ENCODE results near the gene HIPK1.
"Not testable (repeated sequence)": the region's sequence is repeated elsewhere in the genome, so short reads cannot be mapped to it uniquely, and the experiment has no call there.

Gene HIPK1

GRCh38 chr1:113982949-113983348 is 53.8 kb downstream of the HIPK1 start:
- DNase-seq (ENCODE audit: low read depth) = no peak

- DNase-seq (ENCODE audit: low read depth) = no peak
These were observed 54.3 kb downstream of the HIPK1 start for GRCh38 chr1:113983391-113983790.

- no peak for DNase-seq (ENCODE audit: low read depth)
These were observed 54.7 kb downstream of the HIPK1 start for GRCh38 chr1:113983826-113984225.

GRCh38 chr1:113984710-113985109 is 55.6 kb downstream of the HIPK1 start:
- DNase-seq (ENCODE audit: low read depth) = no peak

- no peak for DNase-seq (ENCODE audit: low read depth)
These were observed 57.7 kb downstream of the HIPK1 start for GRCh38 chr1:113986802-113987201.

GRCh38 chr1:113987259-113987658 is 58.1 kb downstream of the HIPK1 start:
- DNase-seq (ENCODE audit: low read depth) = no peak

- DNase-seq (ENCODE audit: low read depth) = no peak
These were observed 61.4 kb downstream of the HIPK1 start for GRCh38 chr1:113990530-113990929.

GRCh38 chr1:113990961-113991360 is 61.8 kb downstream of the HIPK1 start:
- no peak for DNase-seq (ENCODE audit: low read depth)

GRCh38 chr1:113991467-113991997 is 62.4 kb downstream of the HIPK1 start:
- no peak for DNase-seq (ENCODE audit: low read depth)

GRCh38 chr1:113993072-113993471 is 63.9 kb downstream of the HIPK1 start:
- DNase-seq (ENCODE audit: low read depth) = no peak

GRCh38 chr1:113993766-113994165 is 64.6 kb downstream of the HIPK1 start:
- DNase-seq (ENCODE audit: low read depth) = no peak

GRCh38 chr1:113995382-113995781 is 66.3 kb downstream of the HIPK1 start:
- DNase-seq (ENCODE audit: low read depth) = no peak

GRCh38 chr1:113998361-113998760 is 69.2 kb downstream of the HIPK1 start:
- DNase-seq (ENCODE audit: low read depth) = no peak

- no peak for DNase-seq (ENCODE audit: low read depth)
These were observed 70.1 kb downstream of the HIPK1 start for GRCh38 chr1:113999233-113999632.

GRCh38 chr1:113999799-114000198 is 70.7 kb downstream of the HIPK1 start:
- DNase-seq (ENCODE audit: low read depth) = no peak

GRCh38 chr1:114000406-114000805 is 71.3 kb downstream of the HIPK1 start:
- no peak for DNase-seq (ENCODE audit: low read depth)

- DNase-seq (ENCODE audit: low read depth) = no peak
These were observed 73.5 kb downstream of the HIPK1 start for GRCh38 chr1:114002492-114003239.

- no peak for DNase-seq (ENCODE audit: low read depth)
These were observed 74.3 kb downstream of the HIPK1 start for GRCh38 chr1:114003431-114003830.

- not testable (repeated sequence) for DNase-seq (ENCODE audit: low read depth)
These were observed 77.7 kb downstream of the HIPK1 start for GRCh38 chr1:114006825-114007224.

- DNase-seq (ENCODE audit: low read depth) = no peak
These were observed 79.4 kb downstream of the HIPK1 start for GRCh38 chr1:114008480-114008941.

GRCh38 chr1:114008993-114009392 is 79.9 kb downstream of the HIPK1 start:
- DNase-seq (ENCODE audit: low read depth) = no peak

- no peak for DNase-seq (ENCODE audit: low read depth)
These were observed 80.3 kb downstream of the HIPK1 start for GRCh38 chr1:114009393-114009792.

- no peak for DNase-seq (ENCODE audit: low read depth)
These were observed 81.5 kb downstream of the HIPK1 start for GRCh38 chr1:114010433-114011184.

Measured in T-helper 22 cell (primary cell).